GM12891 (cell line): ENCODE data around the gene ADIPOR2.
"Not testable (repeated sequence)": the region's sequence is repeated elsewhere in the genome, so short reads cannot be mapped to it uniquely, and the experiment has no call there.

ENCODE experiments used
- PAX5 ChIP-seq: IDR thresholded peaks from 2 replicates; pipeline ENCODE4 v1.6.1; 2011; ENCODE audit warnings: low read length, moderate library complexity, mild to moderate bottlenecking; ENCODE audit not compliant: insufficient read depth, severe bottlenecking
- POLR2A ChIP-seq: IDR thresholded peaks from 2 replicates; pipeline ENCODE4 v1.6.1; 2011; ENCODE audit warnings: low read depth, low read length, control low read depth
- POLR2AphosphoS5 ChIP-seq: IDR thresholded peaks from 2 replicates; pipeline ENCODE4 v1.6.1; 2011; ENCODE audit warnings: low read depth, low read length, control low read depth
- TAF1 ChIP-seq: IDR thresholded peaks from 2 replicates; pipeline ENCODE4 v1.6.1; 2011; ENCODE audit warnings: low read depth, low read length, control low read depth

- TF ChIP-seq POLR2A, POLR2AphosphoS5, TAF1, PAX5: not testable (repeated sequence)
Observed at GRCh38 chr12:1709968-1710367, 19.1 kb downstream of the ADIPOR2 start.
